Inferior parietal cortex (tissue), 1 donor: ENCODE measurements around the gene PCDHA5.
"Not testable (repeated sequence)": the region's sequence is repeated elsewhere in the genome, so short reads cannot be mapped to it uniquely, and the experiment has no call there.

Source experiments
- DNase-seq: peaks from one replicate; pipeline ENCODE4 v3.0.0-alpha.2; 2016; ENCODE audit errors: extremely low spot score

The PCDHA5 gene

DNA sequence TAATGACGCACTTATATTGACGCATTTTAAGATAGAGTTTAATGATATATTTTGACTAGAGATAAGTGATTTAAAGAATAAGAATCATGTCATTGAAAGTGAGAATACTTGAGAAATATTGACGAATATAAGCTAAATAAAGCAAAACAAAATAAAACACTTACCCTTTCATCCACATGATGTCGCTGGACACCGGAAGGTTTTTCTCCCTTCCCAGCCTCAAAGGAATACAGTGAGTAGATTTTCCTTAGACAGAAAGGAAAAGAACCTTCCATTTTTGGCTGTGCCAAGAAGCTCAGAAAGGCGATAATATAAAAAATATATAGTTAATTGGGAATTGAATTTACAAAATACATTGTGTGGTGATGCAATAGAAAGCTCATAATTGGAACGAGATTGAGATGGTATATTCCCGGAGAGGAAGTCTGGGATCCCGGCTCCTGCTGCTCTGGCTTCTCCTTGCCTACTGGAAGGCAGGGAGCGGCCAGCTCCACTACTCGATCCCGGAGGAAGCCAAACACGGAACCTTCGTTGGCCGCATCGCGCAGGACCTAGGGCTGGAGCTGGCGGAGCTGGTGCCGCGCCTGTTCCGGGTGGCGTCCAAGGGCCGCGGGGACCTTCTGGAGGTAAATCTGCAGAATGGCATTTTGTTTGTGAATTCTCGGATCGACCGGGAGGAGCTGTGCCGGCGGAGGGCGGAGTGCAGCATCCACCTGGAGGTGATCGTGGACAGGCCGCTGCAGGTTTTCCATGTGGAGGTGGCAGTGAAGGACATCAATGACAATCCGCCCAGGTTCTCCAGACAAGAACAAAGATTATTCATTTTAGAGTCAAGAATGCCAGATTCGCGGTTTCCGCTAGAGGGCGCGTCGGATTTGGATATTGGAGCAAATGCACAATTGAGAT is at the start of gene PCDHA5:
Gene PCDHA5, plus strand, starts transcription at position 239 of the 906 bp plus-strand sequence.
- DNase-seq = peak; percentile 54

- no peak for DNase-seq
Observed at GRCh38 chr5:140780512-140780911, 40.9 kb upstream of the PCDHA5 start.

DNA sequence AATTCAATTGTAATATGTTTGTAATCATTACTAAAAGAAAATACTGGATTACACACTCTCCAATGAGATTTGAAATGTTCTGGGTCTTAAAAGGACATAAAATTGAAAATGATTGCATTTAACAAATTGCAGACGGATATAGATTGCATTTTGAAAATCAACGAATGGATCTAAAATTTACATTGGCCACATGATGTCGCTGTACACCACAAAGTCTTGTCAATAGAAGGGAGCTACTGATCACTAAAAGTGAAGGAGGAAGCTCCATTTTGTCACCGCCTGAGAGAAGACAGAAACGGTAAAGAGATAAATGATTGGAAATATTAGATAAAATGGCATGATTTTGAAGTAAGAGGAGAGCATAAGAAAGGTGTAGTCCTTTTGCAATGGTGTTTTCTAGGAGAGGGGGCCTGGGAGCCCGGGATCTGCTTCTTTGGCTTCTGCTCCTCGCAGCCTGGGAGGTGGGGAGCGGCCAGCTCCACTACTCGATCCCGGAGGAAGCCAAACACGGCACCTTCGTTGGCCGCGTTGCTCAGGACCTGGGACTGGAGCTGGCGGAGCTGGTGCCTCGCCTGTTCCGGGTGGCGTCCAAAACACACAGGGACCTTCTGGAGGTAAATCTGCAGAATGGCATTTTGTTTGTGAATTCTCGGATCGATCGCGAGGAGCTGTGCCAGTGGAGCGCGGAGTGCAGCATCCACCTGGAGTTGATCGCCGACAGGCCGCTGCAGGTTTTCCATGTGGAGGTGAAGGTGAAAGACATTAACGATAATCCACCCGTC is 35.3 kb upstream of the PCDHA5 start, which contains the start of gene PCDHA1:
Gene PCDHA1, plus strand, starts transcription at position 236 of the 782 bp plus-strand sequence.
- DNase-seq = peak; percentile 2

GRCh38 chr5:140787422-140787821 is 34.0 kb upstream of the PCDHA5 start:
- not testable (repeated sequence) for DNase-seq

DNA sequence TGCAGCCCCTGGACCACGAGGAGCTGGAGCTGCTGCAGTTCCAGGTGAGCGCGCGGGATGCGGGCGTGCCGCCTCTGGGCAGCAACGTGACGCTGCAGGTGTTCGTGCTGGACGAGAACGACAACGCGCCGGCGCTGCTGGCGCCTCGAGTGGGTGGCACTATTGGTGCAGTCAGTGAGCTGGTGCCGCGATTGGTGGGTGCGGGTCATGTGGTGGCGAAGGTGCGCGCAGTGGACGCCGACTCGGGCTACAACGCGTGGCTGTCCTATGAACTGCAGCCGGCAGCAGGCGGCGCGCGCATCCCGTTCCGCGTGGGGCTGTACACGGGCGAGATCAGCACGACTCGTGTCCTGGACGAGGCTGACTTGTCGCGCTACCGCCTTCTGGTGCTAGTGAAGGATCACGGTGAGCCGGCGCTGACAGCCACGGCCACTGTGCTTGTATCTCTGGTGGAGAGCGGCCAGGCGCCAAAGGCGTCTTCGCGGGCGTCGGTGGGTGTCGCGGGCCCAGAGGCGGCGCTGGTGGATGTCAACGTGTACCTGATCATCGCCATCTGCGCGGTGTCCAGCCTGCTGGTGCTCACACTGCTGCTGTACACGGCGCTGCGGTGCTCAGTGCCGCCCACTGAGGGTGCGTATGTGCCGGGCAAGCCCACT is 33.4 kb upstream of the PCDHA5 start:
- not testable (repeated sequence) for DNase-seq

GRCh38 chr5:140791089-140791488 is 30.3 kb upstream of the PCDHA5 start:
- no peak for DNase-seq

DNA sequence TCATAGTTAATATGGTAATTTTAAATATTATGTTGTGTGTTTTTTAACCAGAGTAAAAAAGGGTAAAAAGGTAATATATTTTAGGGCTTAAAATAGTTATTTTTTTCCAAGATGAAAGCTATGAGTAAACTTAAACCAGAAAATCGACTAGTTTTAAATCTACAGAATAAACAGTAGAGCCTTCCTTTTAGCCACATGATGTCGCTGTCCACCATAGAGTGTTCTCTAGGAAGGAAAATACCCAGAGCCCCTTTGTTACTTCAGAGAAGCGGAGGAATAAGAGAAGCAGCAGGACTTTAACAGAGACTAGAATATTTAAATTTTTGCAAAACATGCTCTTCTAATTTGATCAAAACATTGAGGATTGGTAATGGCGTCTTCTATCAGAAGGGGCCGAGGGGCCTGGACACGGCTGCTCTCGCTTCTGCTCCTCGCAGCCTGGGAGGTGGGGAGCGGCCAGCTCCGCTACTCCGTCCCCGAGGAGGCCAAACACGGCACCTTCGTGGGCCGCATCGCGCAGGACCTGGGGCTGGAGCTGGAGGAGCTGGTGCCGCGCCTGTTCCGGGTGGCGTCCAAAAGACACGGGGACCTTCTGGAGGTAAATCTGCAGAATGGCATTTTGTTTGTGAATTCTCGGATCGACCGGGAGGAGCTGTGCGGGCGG is 26.7 kb upstream of the PCDHA5 start, which contains the start of gene PCDHA2:
Gene PCDHA2, plus strand, starts transcription at position 258 of the 664 bp plus-strand sequence.
- DNase-seq = peak; percentile 22

GRCh38 chr5:140795259-140795641 is 26.2 kb upstream of the PCDHA5 start:
- peak; percentile 5 for DNase-seq

- DNase-seq = not testable (repeated sequence)
Observed at GRCh38 chr5:140796072-140796717, 25.2 kb upstream of the PCDHA5 start.

GRCh38 chr5:140796718-140797095 is 24.7 kb upstream of the PCDHA5 start:
- no peak for DNase-seq

DNA sequence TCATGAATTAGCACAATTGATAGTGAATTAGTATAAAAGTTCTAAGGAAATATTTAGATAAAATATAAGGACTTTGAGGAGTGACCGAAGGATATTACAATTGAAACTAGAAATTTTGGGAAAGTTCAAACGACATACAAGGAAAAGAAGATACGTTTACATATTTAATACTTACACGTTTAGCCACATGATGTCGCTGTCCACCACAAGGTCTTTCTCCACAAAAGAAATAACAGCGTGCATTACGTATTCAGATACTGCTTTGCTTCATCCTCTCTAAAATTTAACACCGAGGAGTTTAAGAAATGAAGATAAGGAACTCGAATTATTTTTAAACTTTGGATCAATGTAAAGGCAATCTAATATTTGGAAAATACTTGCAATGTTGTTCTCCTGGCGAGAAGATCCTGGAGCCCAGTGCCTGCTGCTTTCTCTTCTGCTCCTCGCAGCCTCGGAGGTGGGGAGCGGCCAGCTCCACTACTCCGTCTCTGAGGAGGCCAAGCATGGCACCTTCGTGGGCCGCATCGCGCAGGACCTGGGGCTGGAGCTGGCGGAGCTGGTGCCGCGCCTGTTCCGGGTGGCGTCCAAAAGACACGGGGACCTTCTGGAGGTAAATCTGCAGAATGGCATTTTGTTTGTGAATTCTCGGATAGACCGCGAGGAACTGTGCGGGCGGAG is 20.5 kb upstream of the PCDHA5 start, which contains the start of gene PCDHA3:
Gene PCDHA3, plus strand, starts transcription at position 242 of the 678 bp plus-strand sequence.
- peak; percentile 45 for DNase-seq

DNA sequence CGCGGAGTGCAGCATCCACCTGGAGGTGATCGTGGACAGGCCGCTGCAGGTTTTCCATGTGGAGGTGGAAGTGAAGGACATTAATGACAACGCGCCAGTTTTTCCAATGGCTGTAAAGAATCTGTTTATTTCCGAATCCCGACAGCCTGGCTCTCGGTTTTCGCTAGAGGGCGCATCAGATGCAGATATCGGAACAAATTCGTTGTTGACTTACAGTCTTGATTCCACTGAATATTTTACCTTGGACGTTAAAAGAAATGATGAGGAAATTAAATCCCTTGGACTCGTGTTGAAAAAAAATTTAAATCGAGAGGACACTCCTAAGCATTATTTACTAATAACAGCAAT is 19.9 kb upstream of the PCDHA5 start:
- DNase-seq = peak; percentile 26

GRCh38 chr5:140802381-140802780 is 19.0 kb upstream of the PCDHA5 start:
- not testable (repeated sequence) for DNase-seq

DNA sequence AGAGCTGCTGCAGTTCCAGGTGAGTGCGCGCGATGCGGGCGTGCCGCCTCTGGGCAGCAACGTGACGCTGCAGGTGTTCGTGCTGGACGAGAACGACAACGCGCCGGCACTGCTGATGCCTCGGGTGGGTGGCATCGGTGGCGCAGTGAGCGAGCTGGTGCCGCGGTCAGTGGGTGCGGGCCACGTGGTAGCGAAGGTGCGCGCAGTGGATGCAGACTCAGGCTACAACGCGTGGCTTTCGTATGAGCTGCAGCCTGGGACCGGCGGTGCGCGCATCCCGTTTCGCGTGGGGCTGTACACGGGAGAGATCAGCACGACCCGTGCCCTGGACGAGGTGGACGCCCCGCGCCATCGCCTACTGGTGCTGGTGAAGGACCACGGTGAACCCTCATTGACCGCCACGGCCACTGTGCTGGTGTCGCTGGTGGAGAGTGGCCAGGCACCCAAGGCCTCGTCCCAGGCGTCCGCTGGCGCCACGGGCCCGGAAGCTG is 18.6 kb upstream of the PCDHA5 start:
- no peak for DNase-seq

GRCh38 chr5:140806834-140807775 is 14.3 kb upstream of the PCDHA5 start, which contains the start of gene PCDHA4:
TSS of gene PCDHA4 (plus strand) at chr5:140807068.
- DNase-seq = peak; percentile 58

DNA sequence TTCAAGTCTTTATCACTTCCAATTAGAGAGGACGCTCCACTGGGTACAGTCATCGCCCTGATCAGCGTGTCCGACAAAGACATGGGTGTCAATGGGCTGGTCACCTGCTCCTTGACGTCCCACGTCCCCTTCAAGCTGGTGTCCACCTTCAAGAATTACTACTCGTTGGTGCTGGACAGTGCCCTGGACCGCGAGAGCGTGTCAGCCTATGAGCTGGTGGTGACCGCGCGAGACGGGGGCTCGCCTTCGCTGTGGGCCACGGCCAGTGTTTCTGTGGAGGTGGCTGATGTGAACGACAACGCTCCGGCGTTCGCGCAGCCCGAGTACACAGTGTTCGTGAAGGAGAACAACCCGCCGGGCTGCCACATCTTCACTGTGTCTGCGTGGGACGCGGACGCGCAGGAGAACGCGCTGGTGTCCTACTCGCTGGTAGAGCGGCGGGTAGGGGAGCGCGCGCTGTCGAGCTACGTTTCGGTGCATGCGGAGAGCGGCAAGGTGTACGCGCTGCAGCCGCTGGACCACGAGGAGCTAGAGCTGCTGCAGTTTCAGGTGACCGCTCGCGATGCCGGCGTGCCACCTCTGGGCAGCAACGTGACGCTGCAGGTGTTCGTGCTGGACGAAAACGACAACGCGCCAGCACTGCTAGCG is 13.0 kb upstream of the PCDHA5 start:
- DNase-seq = not testable (repeated sequence)

- no peak for DNase-seq
Observed at GRCh38 chr5:140808889-140809291, 12.5 kb upstream of the PCDHA5 start.

DNA sequence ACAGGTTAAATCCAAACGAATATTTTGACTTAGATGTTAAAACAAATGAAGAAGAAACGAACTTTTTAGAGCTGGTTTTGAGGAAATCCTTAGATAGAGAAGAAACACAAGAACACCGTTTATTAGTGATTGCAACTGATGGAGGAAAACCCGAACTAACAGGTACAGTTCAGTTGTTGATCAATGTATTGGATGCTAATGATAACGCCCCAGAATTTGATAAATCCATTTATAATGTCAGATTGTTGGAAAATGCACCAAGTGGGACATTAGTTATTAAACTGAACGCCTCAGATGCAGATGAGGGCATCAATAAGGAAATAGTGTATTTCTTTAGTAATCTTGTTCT is 842 bp downstream of the PCDHA5 start:
- DNase-seq = no peak
